HepG2 (cell line): ENCODE results near the gene FSCB.

Experiments used
- HOXA3 ChIP-seq: sonication (generic); formaldehyde crosslinking; IDR thresholded peaks from 2 replicates; pipeline ENCODE4 v1.5.0; 2020; ENCODE audit warnings: missing genetic modification reagents
- KLF9 ChIP-seq: IDR thresholded peaks from 2 replicates; pipeline ENCODE4 v1.6.1; 2016; ENCODE audit warnings: low read depth
- SUZ12 ChIP-seq: fragments of 150-350 bp; IDR thresholded peaks from 2 replicates; pipeline ENCODE4 v1.6.1; 2014; ENCODE audit warnings: low read depth, low read length
- TAF1 ChIP-seq: sonication (generic); formaldehyde crosslinking; IDR thresholded peaks from 2 replicates; pipeline ENCODE4 v1.4.0; 2020; ENCODE audit warnings: missing genetic modification reagents
- ZFX ChIP-seq: sonication (generic); formaldehyde crosslinking; IDR thresholded peaks from 2 replicates; pipeline ENCODE4 v1.4.0; 2020; ENCODE audit warnings: mild to moderate bottlenecking, low read depth, missing genetic modification reagents, moderate library complexity
- ZNF101 ChIP-seq: sonication (generic); formaldehyde crosslinking; IDR thresholded peaks from 2 replicates; pipeline ENCODE4 v1.4.0; 2020; ENCODE audit warnings: mild to moderate bottlenecking, low read depth, missing genetic modification reagents, borderline replicate concordance
- ZZZ3 ChIP-seq: sonication (generic); formaldehyde crosslinking; IDR thresholded peaks from 2 replicates; pipeline ENCODE4 v1.4.0; 2020; ENCODE audit warnings: missing genetic modification reagents, mild to moderate bottlenecking, borderline replicate concordance
- TF ChIP-seq, protein P1 (sequence below): sonication (generic); formaldehyde crosslinking; IDR thresholded peaks from 2 replicates; pipeline ENCODE4 v1.5.0; 2020; ENCODE audit warnings: mild to moderate bottlenecking, missing genetic modification reagents, moderate library complexity

GRCh38 chr14:44507183-44507582, at the start of gene FSCB:
- TF ChIP-seq ZNF101 (CRISPR knock-in tag) (no peak), HOXA3 (no peak), SUZ12 (no peak), ZFX (CRISPR knock-in tag) (no peak), TAF1 (CRISPR knock-in tag) (no peak), ZZZ3 (no peak), KLF9 (no peak)
- TF ChIP-seq, protein P1, sequence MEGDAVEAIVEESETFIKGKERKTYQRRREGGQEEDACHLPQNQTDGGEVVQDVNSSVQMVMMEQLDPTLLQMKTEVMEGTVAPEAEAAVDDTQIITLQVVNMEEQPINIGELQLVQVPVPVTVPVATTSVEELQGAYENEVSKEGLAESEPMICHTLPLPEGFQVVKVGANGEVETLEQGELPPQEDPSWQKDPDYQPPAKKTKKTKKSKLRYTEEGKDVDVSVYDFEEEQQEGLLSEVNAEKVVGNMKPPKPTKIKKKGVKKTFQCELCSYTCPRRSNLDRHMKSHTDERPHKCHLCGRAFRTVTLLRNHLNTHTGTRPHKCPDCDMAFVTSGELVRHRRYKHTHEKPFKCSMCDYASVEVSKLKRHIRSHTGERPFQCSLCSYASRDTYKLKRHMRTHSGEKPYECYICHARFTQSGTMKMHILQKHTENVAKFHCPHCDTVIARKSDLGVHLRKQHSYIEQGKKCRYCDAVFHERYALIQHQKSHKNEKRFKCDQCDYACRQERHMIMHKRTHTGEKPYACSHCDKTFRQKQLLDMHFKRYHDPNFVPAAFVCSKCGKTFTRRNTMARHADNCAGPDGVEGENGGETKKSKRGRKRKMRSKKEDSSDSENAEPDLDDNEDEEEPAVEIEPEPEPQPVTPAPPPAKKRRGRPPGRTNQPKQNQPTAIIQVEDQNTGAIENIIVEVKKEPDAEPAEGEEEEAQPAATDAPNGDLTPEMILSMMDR (CRISPR knock-in tag): no peak
